ENCODE measurements around the gene SNTG2.

Gene SNTG2

GRCh38 chr2:926896-927295 is 23.8 kb upstream of the SNTG2 start:
- DNase-seq (ENCODE audit: low read depth) = no peak

GRCh38 chr2:929011-929735 is 21.5 kb upstream of the SNTG2 start:
- no peak for DNase-seq (ENCODE audit: low read depth)

- no peak for DNase-seq (ENCODE audit: low read depth)
These were observed 20.7 kb upstream of the SNTG2 start for GRCh38 chr2:929925-930324.

DNA sequence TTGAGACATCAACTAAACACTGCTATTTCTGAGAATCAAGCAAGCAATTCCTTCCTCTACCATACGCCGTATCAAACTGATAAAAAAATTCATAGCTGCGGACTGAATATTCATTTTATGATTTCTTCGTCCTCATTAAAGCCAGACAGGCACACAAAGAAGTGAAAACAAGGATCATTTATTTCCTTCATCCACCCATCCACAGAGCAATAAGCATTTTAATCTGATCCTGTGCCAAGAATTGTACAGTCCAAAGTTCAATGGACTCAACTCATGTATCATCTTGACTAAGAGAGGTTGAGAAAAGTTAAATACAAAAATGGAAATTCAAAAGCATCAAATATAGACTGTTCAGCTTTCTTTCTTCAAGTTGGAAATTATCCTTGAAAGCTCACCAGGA is 19.7 kb upstream of the SNTG2 start:
- DNase-seq (ENCODE audit: low read depth) = no peak

DNA sequence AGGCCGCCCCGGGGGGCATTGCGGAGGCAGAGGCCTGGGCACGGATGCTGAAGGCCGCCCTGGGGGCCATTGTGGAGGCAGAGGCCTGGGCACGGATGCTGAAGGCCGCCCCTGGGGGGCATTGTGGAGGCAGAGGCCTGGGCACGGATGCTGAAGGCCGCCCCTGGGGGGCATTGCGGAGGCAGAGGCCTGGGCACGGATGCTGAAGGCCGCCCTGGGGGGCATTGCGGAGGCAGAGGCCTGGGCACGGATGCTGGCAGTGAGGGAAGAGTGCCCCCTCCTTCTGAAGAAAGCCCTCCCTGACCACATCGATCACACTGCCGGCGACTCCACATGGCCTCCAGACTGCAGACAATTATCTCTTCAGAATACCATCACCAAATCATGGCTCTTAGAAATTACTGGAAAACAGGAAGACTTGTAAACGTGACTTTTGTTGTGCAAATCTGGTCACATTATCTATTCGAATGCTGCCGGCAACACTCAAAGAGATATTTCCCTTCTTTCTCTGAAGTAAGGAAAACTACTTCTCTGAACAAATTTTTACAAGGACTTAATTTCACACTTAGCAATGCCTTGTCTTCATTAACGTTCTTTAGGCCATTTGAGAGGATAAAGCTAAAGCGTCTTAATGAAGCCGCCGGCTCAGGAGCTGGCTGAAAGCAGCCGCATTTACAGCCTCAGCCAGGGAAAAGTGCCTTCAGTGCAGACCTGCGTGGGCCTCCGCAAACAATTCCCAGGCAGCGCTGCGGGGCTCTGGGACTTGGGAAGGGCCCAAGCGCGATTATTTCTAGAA is 18.1 kb upstream of the SNTG2 start:
- no peak for DNase-seq (ENCODE audit: low read depth)

GRCh38 chr2:933734-934295 is 16.8 kb upstream of the SNTG2 start:
- DNase-seq (ENCODE audit: low read depth) = no peak

DNA sequence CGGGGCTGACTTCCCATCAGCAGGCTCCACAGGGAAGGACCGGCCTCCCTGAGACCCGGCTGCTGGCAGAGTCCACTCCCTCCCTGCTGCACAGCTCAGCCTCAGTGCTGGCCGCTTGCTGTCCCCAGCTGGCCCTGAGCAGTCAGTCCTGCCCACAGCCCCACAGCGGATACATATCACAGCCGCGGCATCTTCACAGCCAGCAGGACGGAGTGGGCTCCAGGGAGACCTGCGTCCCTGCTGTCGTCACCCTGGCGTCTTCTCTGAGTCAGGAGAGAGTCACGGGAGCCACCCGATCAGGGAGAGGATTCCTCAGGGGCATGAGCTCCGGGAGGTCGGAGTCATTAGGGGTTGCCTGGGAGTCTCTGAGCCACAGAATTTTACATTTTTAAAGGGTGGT is 13.1 kb upstream of the SNTG2 start:
- DNase-seq (ENCODE audit: low read depth) = no peak

DNA sequence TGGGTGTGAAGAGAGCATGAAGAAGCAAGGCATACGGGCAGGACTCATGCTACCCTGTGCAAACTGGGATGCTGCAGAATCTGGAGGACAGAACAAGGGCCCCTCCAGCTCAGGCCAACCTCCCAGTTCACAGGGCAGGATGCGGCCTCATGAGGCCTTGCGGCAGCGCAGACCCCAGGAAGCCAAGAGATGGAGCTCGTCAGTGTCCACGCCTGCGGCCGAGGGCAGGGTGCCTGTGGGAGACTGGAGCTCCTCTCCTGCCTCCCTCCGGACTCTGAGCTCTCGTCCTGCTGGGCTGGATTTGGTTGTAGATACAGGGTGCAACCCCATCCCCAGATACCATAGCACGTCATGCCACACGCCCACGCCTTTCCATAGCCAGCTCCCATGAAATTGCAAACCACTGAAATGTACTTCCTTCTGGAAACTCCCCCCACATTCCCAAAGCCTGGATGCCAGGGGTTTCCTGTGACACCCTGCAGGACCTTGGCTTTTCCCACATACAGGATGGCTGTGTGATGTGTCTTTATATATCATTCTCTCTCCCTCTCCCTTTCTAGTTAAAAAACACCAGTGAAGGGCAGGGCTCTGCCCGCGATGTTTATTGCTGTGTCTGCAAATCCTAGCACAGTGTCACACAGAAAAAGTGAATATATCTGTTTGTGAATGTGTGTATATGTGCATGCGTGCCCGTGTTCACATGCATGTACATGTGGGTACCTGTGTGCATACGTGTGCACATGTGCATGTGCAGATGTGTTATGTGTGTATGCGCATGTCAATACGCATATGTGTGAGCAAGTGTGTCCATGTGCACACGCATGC is 12.3 kb upstream of the SNTG2 start:
- no peak for DNase-seq (ENCODE audit: low read depth)

DNA sequence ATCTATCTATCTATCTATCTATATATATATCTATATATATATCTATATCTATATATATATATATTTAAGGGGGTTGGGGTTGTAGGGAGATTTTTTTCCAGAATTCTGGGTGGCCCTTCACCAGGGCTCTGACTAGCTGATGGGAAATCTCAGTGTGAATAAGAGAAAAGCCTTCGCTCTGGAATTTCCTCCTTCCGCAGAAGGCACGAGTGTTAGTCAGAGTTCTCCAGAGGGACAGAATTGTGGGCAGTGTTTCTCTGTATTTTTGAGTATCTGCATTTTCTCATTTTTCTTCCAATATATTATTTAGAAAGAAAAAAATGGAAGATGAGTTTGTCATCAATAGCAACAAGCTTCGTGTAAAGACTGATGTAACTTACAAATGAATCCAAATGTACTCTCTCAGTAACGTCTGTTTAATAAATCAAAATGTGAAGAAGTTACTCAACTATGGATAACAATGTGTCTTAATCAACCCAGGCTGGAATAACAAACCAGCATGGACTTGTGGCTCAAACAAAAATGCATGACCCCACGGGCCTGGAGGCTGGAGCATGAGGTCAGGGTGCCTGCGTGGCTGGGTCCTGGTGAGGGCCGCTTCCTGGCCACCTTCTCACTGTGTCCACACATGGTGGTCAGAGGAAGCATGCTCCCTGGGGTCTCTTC is 10.6 kb upstream of the SNTG2 start:
- DNase-seq (ENCODE audit: low read depth) = no peak

- no peak for DNase-seq (ENCODE audit: low read depth)
These were observed 8.8 kb upstream of the SNTG2 start for GRCh38 chr2:941871-942270.

- DNase-seq (ENCODE audit: low read depth) = no peak
These were observed 7.7 kb upstream of the SNTG2 start for GRCh38 chr2:942775-943460.

DNA sequence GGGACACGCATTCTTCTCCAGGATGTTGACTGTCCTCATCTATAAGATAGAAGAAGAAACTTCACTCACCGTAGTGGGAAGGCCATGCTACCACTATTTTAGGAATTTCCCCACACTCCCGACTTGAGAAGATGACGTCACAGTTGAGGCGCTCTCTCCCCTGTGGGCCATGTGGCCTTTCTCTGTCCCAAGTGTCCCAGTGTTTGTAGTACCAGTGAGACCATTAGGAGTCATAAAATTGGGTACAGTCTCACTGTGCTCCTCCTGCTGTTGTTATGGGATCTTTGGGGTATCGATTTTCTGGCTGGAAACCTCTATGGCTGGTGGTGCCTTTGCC is 7.2 kb upstream of the SNTG2 start:
- DNase-seq (ENCODE audit: low read depth) = no peak

GRCh38 chr2:943821-944220 is 6.8 kb upstream of the SNTG2 start:
- DNase-seq (ENCODE audit: low read depth) = no peak

- DNase-seq (ENCODE audit: low read depth) = no peak
These were observed 6.0 kb upstream of the SNTG2 start for GRCh38 chr2:944693-945092.

- no peak for DNase-seq (ENCODE audit: low read depth)
These were observed 5.5 kb upstream of the SNTG2 start for GRCh38 chr2:945104-945503.

DNA sequence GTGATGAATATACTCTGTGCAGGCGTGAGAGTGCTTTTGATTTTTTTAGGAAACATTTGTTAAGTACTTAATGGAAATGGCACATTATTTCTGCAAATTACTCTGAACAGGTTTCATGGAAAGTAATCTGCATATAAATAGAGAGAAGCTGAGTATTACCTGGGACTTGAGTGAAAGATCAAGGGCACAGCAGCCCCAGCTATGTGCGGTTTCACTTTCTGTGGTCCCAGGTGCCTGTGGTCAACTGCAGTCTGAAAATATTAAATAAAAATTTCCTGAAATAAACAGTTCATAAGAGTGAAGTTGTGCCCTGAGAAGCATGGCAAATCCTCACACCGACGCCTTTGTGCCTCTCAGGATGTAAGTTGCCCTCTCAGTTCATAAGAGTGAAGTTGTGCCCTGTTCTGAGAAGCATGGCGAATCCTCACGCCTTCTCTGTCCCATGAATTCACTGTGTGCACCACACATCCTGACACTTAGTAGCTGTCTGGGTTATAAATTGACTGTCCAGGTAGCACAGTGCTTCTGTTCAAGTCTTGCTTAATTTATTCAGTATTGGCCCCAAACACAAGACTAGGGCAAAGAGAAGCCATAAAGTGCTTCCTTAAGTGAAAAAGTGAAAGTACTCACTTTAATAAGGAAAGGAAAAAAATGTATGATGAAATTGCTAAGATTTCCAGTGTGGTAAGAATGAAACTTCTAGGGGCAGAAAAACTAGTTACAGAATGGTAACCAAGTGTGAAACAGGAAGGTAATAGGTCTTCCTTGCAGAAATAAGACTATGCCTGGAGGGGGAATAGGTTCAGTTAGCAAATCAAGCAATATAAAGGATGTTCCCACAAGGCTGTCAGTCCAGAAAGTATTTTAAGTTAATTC is 4.3 kb upstream of the SNTG2 start:
- DNase-seq (ENCODE audit: low read depth) = no peak

GRCh38 chr2:949384-950079 is 1.1 kb upstream of the SNTG2 start:
- no peak for DNase-seq (ENCODE audit: low read depth)

DNA sequence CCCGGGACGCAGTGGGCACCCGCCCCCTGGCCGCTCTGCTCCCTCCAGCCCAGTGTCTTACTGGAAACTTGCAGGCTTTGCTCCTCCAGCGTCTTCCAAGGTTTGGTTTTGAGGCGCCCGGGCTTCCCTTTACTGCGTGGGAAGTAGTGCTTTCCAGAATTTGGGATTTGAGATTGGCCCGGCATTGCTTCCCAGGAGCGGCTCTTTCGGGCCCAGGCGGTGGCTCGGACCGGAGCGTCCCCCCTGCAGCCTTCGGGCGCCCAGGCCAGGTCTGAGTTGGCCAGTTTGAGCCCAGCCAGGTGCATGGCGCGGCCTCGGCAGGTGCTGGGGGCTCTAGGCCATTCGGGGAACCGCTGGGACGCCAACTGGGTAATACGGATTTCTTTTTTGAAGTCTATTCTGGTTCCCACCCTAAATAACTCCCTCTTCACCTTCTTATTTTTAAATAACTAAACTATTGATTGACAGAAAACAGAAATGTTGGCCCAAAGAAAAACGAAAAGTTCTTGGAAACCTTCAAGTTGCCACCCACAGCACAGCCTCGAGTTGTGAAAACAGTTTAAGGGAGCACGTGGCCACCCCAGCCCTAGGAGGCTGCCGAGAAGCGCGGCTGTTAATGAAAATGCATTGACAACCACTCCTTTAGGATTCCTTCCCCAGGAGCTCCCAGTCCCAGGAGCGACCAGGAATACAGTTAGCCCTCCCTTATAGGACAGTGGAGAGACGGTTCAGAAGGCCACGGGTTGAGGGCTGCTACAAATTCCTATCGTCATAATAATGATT is 766 bp downstream of the SNTG2 start:
- DNase-seq (ENCODE audit: low read depth) = no peak

- DNase-seq (ENCODE audit: low read depth) = no peak
These were observed 2.8 kb downstream of the SNTG2 start for GRCh38 chr2:953408-953807.

All from stimulated activated CD8-positive, alpha-beta memory T cell treated with anti-CD3 and anti-CD28 coated beads, Interleukin-15, amount 100 ng/mL, for 24 hours (primary cell).